HG03558 (cell line): ENCODE data around the gene STK32C.
"Not testable (repeated sequence)": the region's sequence is repeated elsewhere in the genome, so short reads cannot be mapped to it uniquely, and the experiment has no call there.

Source experiments
- ATAC-seq: cut with Tn5 transposase; IDR thresholded peaks from one replicate; pipeline ENCODE4 v1.9.1; 2021; ENCODE audit warnings: moderate number of reproducible peaks; ENCODE audit not compliant: unreplicated experiment; ENCODE audit errors: extremely low read depth

Gene STK32C

GRCh38 chr10:132320654-132321469 is 13.1 kb upstream of the STK32C start:
- no peak for ATAC-seq

DNA sequence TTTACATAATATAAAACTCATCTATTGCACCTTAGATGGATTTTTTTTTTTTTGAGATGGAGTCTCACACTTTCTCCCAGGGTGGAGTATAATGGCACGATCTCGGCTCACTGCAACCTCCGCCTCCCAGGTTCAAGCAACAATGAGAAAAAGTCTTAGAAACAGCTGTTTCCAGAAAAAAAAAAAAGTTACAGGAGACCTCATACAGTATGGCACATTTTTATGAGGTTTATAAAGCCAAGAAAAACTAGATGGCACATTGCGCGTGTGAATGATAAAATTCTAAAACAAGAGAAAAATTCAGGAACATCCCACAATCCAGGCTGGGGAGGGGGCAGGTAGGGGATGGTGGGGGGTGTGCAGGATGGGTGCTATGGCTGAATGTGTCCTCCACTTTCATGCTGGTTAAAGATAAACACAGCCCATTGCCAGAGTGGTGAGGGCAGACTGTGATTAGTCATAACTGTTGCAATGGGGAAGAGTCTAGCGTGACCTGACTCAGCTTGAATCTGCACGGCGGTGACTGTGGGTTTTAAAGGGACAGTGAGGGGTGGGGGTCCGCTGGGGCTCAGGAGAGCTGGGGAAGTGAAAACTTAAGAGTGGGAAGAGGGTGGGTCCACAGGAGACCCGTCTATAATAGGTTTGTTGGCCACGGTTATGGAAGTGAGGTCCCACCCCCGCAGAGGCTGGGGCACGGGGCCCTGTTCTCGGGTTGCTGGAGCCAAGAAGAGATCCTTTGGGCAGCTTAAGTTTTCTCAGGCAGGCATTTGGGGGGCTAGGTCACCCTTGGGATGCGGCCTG is 12.3 kb upstream of the STK32C start:
- ATAC-seq, result peak; percentile 88

- ATAC-seq, result not testable (repeated sequence)
Observed at GRCh38 chr10:132317477-132317876, 9.7 kb upstream of the STK32C start.

DNA sequence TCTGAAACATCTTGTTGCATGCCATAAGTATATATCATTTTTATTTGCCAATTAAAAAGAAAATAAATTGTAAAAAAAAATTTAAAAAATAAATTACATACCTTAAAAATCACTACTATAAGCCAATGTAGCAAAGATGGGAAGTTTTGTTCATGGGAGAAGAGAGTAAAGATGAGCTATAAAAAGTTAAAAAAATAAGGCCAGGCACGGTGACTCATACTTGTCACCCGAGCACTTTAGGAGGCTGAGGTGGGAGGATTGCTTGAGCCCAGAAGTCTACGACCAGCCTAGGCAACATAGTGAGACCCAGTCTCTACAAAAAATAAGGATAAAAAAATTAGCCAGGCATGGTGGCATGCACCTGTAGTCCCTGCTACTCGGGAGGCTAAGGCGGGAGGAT is 8.4 kb upstream of the STK32C start:
- ATAC-seq, result no peak

GRCh38 chr10:132314881-132315280 is 7.1 kb upstream of the STK32C start:
- not testable (repeated sequence) for ATAC-seq

GRCh38 chr10:132314336-132314735 is 6.6 kb upstream of the STK32C start:
- no peak for ATAC-seq

GRCh38 chr10:132313865-132314264 is 6.1 kb upstream of the STK32C start:
- no peak for ATAC-seq

DNA sequence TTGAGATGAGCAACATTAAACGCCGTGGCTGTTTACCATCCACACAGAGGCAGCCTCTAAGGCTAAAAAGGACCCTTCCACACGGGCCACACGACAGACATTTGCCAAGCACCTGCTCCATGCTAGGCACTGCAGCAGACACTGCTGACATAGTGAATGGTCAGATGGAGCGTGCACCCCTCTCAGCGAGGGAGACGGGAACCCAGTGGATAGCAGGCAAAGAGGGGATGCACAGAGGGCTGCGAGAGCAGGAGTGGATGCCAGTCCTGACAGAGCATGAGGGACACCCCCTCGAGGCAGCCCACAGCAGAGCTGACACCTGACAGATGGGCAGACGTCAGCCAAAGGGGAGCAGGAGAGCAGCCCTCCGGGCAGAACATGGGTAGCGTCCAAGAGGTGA is 5.6 kb upstream of the STK32C start:
- no peak for ATAC-seq

DNA sequence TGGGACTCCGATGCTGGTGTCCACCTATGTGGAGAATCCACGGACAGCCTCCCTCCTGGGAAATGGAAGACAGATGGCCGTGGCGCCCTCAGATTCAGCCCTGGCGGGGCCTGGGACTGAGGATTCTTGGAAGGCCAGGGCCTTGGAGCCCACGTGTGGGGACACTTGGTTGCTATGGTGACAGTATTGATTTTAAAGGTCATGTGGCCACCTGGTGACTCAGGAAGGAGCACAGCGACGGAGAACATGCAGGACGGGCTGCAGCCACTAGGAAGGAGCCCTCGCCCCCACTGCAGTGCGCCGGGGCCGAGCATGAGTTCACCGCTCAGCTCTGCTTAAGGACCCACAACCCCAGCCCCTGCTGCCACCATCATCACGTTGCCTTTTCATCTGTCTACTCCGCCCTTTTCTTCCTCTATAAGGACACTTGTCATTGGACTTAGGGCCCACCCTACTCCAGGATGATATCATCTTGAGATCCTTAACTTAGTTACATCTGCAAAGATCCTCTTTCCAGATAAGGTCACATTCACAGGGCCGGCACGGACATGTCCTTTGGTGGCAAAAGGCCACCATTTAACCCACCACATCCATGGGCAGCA is 3.7 kb upstream of the STK32C start:
- ATAC-seq, result no peak

DNA sequence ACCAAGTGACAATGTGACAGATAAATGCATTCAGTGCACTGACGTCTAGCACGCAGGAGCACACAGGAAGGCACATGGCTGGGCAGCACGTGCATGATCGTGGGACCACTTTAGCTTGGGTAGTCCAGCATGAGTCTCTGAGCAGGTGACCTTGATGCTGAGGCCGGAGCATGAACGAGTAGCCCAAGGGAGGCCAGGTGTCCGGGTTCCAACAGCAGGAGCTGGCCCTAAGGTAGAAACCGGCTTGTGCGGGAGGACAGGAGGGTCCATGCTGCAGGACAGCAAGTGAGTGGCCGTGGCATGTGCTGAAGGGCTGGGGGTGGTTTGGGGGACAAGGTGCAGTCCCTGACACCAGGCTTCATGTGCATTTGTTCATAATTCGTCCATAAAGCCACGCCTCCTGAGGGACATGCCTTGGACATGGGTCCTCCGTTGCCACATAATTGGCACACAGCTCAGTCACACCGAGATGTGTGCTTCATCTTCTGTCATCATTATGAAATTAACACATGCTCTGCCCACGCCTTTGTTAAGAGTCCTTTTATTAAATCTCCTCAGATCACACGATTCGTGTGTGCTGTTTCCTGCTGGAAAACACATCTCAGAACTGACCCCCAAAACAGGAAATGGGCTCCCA is 3.1 kb upstream of the STK32C start:
- ATAC-seq, result no peak

DNA sequence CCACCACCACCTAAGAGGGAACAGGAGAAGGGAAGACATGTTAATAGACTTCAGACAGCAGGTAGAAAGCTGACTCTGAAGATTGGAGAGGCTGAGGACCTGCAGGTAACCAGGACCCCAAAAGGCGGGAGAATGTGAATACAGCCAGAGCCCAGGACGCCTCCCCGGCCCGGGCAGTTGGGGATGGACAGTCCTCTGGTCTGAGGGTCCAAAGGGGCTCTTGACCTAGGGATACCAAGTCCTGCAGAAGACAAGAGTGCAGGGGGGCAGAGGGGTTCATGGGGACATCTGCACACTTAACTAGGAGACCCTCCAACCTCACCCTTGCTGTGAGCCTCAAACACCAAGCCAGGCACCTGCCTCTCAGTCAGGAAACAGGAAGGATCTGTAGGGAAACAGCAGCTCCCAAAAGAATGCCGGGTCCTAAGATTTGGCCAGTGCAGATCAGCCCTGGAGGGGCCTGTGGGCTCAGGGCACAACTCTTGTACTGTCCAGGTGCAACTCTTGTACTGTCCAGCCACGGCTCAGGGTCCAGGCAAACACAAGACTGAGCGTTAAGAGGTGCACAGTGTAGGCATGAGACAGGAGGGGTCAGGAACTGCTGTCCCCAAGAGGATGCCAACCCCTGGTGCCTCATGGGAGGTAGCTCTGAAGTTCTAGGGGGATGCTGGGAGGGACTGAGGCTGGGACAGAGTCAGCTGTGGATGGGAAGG is 2.3 kb upstream of the STK32C start:
- ATAC-seq, result no peak

DNA sequence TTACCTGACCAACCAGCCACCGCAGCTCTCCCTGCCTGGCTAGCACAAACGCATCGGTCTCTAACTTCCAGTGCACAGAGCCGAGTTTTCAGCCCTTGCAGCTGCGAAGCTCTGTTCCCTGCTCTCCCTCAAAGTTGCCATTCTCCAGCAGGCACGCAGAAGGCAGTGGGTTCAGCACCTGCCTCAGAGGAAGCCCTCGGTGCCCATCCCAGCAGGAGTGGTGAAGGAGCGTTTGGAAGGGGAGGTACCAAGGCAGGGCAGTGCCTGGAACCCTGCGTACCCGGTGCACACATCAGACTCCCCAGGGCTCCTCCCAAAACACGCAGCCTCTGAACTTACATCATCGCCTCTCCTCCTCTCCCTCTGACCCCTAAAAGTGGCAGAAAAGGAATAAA is 1.7 kb upstream of the STK32C start:
- no peak for ATAC-seq

DNA sequence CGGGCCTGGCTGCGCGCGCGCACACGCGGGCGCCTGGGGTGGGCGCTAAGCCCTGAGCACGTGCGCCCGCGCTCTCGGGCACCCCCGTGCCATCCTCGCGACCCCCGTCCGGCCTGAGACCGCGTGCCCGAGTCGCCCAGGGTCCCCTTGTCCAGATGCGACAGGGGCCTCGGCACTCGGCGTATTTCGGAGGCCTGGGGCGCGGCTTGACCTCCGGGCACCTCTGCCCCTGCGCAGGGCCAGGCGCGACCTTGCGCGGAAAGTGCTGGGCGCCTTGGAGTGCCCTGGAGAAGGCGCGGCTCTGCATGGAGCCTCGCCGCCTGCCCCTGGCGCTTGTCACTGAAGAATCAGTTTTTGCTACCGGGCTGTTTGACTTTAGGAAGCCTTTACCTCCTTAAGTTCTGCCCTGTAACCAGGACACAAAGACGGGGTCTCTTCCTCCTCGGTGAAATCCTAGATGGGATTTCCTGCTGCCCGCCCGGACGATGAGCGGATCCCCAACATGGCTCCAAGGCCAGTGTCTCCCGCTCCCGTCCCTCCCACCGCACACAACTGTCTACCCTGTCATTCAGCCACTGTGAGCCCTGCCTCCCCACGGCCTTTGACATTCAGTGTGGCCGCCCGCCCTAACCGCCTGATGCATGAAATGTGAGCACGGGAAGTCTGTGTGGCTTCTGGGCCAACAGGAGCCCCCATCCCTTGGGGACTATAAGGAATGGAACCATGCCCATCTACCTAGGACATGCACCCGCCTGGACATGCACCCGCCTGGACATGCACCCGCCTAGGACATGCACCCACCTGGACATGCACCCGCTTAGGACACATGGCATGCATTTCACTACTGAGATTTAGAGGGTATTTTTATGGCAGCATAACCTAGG is 1.1 kb upstream of the STK32C start:
- no peak for ATAC-seq

- peak; percentile 9 for ATAC-seq
Observed at GRCh38 chr10:132306864-132307751, 642 bp downstream of the STK32C start.

DNA sequence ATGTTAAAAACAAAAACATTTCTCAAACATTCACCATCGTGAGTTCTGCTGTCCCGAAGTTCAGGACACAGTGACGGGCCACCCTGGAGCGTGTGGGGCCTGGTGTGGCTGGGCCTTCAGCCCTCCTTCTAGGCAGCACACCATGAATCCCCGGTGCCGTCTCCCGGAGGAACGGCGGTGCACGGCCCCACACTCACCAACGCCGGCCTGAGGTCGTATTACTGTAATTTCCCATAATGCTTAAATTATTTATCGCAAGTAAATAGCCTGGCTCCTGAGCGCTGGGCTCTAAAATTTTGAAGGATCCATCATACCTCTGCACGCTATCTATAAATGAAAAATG is 1.4 kb downstream of the STK32C start:
- ATAC-seq, result no peak

- no peak for ATAC-seq
Observed at GRCh38 chr10:132305654-132306342, 2.0 kb downstream of the STK32C start.

DNA sequence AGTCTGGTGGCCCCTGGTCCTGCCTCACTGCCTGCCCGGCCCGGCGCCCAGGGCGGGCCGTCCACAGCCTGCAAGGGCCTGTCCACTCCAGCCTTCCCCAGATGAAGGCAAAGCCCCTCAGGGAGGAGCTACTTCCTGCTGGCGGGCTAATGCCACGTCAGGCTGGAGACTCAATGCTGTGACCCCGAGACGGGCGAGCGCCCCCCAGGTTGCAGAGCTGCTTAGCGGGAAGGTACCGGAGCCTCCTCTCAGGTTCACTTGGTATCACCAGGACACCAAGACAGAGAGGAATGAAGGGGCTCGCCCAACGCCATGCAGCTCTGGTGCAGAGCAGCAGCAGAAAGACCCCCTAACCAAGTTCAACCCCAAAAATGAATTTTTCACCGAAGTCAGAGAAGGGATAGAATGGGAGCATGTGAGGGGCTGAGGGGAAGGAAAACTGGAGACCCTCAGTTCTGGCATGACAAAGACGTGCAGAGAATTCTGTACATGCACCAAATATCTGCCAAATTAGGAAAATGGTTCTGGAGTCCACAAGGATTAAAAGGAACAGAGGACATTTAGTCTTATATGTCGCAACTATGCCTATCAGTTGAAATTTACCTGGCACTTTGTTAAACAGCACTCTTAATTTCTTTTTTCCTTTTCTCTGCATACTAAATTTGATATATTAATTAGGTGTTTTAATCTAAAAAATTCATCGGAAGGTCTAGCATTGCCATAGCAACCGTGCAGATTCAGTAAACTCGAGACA is 2.8 kb downstream of the STK32C start:
- no peak for ATAC-seq
